Adrenal gland (tissue), 5 donors: ENCODE measurements around the gene COMMD9.

Experiments used
- CTCF ChIP-seq, 6 experiments: fragments of 450-650 bp in 4 of 6; fragments of 200-600 bp in 2 of 6; sonication (generic) in 1 of 6; IDR thresholded peaks; 1 replicate in 5 of 6; 2 replicates in 1 of 6; pipeline versions ENCODE4 v1.5.1 to v1.8.0; 2016 to 2021; ENCODE audit warnings: antibody characterized with exemption in 6 of 6, mild to moderate bottlenecking in 2 of 6, moderate library complexity in 1 of 6
- POLR2A ChIP-seq, 2 donors: fragments of 450-650 bp; IDR thresholded peaks; one replicate each; pipeline ENCODE4 v1.6.1; 2017; ENCODE audit warnings: antibody characterized with exemption in 2 of 2, mild to moderate bottlenecking in 2 of 2, moderate library complexity in 1 of 2
- donor health status: DM: no; HTN: no; CAD: no.

GRCh38 chr11:36278531-36279282 lies 10.5 kb downstream of the COMMD9 start:
- TF ChIP-seq CTCF (IDR thresholded peaks at IDR 0.05) (no peak), POLR2A (IDR thresholded peaks at IDR 0.05) (no peak)
